GM12874 (cell line): ENCODE results near the gene DPH6.

ENCODE experiments used
- CTCF ChIP-seq: IDR thresholded peaks from 2 replicates; pipeline ENCODE4 v1.5.1; 2011; ENCODE audit warnings: low read depth, mild to moderate bottlenecking, control low read depth, low read length, moderate library complexity; ENCODE audit not compliant: insufficient read depth

The DPH6 gene

DNA sequence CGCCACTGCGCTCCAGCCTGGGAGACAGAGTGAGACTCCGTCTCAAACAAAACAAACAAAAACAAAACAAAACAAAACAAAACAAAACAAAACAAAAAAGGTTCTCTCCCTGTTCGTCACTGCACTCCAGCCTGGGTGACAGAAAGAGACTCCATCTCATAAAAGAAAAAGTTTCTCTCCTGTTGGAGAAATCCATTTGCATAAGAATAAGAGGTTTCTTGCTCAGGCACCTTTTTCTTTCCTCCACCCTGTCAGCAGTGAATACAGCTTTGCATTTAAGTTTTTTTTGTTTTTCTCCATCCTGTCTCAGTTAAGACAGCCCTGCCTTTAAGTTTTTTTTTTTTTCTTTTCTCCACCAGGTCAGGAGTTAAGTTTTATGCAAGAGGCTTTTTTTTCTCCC lies 109.5 kb downstream of the DPH6 start:
- TF ChIP-seq CTCF, result no peak

DNA sequence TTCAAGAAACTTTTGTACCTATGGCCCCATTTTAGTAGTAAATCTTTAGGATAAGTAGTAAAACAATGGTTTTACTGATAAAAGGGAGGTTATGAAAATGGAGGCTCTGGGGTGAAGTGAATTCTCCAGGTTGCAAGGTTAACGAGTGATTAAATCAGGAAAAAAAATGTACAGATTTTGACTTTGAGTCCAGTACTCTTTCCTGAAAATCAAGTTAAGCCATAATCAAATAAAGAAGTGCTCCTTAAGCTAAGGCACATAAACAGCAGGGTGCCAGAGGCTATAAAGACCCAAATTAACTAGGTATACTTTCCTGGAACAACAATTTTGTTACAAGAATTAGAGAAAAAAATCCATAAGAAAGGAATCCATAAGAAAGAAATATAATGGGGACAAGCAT lies 114.7 kb downstream of the DPH6 start:
- no peak for TF ChIP-seq CTCF

DNA sequence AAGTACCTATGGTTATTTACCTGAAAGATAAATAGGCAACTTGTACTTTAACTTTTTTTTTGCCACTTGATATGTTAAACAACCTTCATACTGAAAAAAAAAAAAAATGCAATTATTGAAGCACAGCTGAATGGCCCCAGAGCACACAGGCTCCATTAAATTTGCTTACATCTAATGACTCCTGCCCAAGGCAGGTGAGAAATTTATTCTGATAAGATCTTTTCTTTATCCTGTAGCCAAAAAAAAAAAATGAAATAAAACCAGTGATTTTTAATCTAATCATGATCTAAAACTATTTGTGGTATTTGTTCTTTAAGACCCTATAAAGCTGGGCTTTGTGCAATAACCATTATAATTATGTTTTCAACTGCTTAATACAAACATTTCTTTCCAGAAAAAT lies 115.7 kb downstream of the DPH6 start:
- no peak for TF ChIP-seq CTCF

DNA sequence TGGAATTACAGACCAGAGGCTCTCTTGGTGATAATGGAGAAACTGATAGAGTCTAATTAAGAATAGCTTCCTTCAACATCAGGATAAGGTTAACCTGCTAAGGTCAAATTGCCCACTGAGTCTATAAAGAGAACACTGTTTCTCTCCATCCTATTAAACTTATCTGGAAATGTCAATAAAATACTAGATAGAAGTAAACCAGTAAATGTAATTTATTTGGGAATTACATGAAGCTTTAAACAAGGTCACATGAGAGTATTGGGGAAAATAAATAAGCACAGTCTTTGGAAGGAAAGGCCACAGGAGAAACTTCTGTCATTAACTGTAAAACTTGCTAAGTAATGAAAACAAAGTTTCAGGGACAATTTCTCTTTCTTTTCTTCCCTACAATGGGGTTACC lies 118.5 kb downstream of the DPH6 start:
- TF ChIP-seq CTCF, result no peak

DNA sequence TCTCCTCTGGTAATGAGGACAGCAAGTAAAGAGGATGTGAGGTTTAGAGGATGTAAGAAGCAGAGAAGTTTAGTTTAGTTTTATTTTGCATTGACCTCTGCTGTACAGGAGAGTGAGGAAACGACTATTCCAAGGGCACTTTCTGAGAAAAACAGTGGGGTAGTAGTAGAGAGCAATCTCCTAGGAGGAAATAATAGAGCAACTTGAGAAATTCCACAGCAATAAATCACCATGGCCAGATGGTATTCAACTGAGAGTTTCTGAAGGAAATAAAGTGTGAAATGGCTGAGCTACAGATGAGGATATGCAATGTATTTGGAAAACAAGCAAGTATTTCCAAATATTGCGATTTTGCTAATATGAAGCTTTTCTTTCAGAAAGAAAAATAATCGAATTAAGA lies 118.9 kb downstream of the DPH6 start:
- no peak for TF ChIP-seq CTCF

GRCh38 chr15:35410775-35411174 lies 135.2 kb downstream of the DPH6 start:
- TF ChIP-seq CTCF, result no peak

- TF ChIP-seq CTCF, result no peak
These were observed 146.1 kb downstream of the DPH6 start for GRCh38 chr15:35399901-35400300.

GRCh38 chr15:35397027-35397426 lies 148.9 kb downstream of the DPH6 start:
- no peak for TF ChIP-seq CTCF
